GM20000 (cell line): Measurements from ENCODE around the gene CRHR1.

Experiments used
- DNase-seq: peaks from one replicate; pipeline ENCODE4 v3.0.0; 2012; ENCODE audit warnings: low spot score
- TF ChIP-seq, protein P1 (sequence below): IDR thresholded peaks from 2 replicates; pipeline ENCODE4 v1.5.1; 2012; ENCODE audit warnings: mild to moderate bottlenecking, control low read depth; ENCODE audit errors: extremely low read depth, missing control alignments

CRHR1 gene

DNA sequence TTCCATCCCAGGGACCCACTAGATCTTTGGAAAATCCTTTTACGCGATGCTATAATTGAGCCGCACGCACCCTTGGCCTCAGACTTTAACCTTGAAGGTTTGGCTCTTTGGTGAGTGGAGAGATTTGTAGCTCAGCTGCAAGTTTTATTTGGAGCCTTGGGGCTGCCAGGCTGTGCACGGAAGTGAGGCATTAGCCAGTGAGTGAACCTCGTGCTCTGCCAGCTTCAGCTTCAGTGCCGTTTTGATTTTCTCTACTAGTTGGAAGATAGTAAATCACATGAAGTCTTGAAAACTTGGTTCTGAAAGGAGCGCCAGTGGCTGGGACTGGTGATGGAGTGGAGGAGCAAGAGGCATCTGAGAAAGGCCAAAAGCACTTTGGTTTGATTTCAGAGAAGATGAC, 17.3 kb downstream of the CRHR1 start:
- TF ChIP-seq, protein P1, sequence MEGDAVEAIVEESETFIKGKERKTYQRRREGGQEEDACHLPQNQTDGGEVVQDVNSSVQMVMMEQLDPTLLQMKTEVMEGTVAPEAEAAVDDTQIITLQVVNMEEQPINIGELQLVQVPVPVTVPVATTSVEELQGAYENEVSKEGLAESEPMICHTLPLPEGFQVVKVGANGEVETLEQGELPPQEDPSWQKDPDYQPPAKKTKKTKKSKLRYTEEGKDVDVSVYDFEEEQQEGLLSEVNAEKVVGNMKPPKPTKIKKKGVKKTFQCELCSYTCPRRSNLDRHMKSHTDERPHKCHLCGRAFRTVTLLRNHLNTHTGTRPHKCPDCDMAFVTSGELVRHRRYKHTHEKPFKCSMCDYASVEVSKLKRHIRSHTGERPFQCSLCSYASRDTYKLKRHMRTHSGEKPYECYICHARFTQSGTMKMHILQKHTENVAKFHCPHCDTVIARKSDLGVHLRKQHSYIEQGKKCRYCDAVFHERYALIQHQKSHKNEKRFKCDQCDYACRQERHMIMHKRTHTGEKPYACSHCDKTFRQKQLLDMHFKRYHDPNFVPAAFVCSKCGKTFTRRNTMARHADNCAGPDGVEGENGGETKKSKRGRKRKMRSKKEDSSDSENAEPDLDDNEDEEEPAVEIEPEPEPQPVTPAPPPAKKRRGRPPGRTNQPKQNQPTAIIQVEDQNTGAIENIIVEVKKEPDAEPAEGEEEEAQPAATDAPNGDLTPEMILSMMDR: no peak

DNA sequence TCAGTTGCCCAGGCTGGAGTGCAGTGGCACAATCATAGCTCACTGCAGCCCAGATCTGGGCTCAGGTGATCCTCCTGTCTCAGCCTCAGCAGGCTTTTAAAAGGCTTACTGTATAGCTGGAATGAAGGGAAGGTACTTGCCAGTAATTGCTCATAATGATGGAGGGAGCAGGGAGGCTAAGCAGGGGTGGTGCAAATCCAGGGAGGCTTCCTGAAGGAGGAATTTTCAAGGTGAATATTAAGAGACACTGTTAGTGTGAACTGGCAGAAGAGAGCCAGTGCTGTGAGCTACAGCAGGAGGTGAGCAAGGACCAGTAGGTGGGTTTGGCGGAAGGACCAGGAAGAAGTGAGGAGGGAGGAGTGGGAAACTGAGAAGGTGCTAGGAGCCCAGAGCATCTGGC, 24.7 kb downstream of the CRHR1 start:
- DNase-seq: no peak
- TF ChIP-seq, protein P1: no peak

More for the DNA sequence above, 17.3 kb downstream of the CRHR1 start:
- no peak for DNase-seq

DNA sequence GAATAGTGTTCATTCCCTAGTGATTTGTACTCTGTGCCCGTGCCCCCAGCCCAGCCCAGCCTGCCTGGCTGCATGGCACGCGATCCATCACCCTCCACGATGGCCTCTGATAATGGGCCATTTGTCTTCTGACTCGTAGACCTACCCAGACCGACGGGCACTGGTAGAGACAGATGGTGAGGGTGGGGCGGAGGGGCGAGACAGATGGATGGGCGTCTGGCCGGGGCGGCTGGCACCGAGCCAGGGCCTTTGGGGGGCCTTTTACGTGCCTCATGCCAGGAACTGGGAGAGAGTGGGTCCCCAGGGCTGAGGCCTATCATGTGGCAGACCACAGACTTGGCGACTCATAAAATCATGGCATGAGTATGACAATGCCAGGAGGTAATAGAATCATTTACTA, 25.4 kb downstream of the CRHR1 start:
- TF ChIP-seq, protein P1: no peak

DNA sequence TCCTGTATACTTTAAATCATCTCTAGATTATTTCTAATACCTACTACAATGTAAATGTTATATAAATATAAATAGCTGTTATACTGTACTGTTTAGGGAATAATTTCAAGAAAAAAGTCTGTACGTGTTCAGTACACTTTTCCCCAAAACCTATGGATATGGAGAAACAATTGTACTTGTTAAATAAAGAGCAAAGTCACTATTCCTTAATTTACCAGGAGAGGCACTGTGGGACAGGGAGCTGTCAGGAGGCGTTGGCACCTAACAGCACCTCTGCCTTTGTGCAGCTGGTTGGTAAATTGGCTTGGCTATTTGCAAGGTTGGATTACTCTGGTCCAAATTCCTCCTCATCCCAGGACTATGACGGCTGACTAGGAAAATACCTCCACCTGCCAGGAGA, 28.0 kb downstream of the CRHR1 start:
- TF ChIP-seq, protein P1: no peak
- DNase-seq: no peak

More for the DNA sequence above, 25.4 kb downstream of the CRHR1 start:
- no peak for DNase-seq

DNA sequence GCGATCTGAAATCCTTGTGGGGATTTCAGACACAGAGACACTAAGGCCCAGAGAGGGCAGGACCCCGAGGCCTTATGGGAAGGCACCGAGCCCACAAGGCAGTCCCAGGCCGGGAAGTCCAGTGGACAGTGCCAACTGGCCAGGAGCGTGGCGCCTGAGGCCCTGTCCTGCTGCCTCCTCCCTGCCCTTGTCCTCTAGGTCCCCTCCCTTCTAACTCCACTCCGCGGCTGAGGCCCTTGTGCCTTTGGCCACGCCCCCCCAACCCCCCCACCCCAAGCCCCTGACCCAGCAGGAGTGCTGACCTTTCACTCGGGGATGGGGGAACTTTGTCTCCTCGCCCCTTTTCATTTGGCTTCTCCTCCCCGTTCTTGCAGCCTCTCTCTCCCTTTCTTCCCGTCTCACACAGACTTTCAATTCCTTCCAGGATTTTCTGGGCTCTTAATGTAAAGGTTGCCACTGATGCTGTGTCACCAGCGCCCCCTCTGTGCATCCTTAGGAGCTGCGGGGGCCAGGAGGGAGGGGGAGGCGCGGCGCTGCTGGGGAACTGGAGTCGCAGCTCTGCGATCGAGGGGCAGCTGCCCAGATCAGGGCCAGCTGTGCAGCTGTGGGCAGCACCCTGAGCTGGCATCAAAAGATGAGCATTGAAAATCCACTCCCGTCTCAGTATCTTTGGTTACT, 29.1 kb downstream of the CRHR1 start:
- DNase-seq: no peak
- TF ChIP-seq, protein P1: no peak

DNA sequence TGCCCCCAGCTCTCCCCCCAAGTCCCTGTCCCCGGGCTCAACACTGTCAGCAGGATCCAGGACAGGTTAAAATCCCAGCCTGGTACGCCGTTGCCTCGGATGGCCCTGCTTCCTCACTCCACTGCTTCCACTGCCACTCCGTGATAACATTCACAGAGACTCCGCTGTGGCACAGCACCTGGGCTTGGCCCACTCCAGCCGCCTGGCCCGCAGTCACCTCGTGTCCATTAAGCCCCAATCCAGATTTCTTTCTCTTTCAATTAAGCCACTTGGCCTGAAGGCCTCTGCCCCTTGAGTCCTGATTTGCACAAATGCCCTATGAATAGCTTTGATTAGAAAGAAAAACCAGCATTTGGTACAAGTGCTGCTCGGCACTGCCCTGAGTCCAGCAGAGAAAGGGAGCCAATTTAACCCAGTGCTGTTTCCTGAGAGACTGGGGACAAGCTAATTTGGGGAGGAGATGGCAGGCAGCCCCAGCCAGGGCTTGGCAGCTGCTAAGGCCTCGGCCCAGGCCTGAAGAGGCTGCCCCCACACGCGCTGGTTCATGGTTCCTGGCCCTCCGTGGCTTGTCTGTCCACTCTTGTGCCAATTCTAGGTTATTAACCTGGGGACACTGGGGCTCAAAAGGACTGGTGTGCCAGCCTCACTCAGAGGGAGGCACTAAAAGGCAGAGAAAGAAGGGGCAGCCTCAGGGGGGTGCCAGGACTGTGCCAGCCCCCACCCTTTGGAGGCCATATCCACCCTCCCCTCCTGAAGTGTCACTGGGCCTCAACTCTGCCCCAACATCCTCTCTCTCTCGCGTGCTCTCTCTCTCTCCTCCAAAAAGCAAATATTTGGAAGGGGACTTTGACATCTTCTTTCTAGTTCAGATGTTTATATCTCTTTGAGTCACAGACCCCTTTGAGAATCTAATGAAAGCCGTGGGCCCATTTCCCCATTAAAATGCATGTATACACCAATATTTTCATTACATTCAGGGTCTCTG, 30.8 kb downstream of the CRHR1 start:
- TF ChIP-seq, protein P1: no peak
- DNase-seq: no peak

DNA sequence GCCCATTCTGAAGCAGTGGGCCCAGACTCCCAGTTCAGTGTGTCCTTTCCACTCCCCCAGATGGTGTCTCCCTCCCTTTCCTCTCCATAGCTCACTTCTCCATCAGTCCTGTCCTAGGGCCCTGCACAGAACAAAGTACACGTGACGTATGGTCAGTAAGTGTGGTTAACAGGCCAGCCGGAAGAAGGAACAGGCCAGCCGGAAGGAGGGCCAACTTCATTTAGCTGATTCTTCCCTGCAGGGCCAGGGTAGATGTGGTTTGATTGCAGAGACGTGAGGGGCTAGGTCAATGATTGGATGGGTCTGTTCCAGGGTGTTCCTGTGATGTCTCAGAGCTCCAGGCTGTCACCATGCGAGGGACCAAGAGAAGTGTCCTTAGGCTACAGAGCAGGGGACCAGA, 31.6 kb downstream of the CRHR1 start:
- no peak for DNase-seq

More for the DNA sequence above, 31.6 kb downstream of the CRHR1 start:
- TF ChIP-seq, protein P1: no peak
